ENCODE measurements around the gene RNU1-4. TPM values are rescaled to one million over a fixed set of nuclear protein-coding genes. Genes with fewer than 3 reads are reported as not detected.

Gene RNU1-4
- total and polyA plus RNA-seq, 2 of the 13 experiments (the other 11 are each of a cell fraction or from before 2014, with no cell fraction given), result under 0.01 to 11,018 TPM

- no peak for TF ChIP-seq ZNF609 (CRISPR knock-in tag; IDR thresholded peaks at IDR 0.05; ENCODE audit: borderline replicate concordance)
- TF ChIP-seq, protein P1, sequence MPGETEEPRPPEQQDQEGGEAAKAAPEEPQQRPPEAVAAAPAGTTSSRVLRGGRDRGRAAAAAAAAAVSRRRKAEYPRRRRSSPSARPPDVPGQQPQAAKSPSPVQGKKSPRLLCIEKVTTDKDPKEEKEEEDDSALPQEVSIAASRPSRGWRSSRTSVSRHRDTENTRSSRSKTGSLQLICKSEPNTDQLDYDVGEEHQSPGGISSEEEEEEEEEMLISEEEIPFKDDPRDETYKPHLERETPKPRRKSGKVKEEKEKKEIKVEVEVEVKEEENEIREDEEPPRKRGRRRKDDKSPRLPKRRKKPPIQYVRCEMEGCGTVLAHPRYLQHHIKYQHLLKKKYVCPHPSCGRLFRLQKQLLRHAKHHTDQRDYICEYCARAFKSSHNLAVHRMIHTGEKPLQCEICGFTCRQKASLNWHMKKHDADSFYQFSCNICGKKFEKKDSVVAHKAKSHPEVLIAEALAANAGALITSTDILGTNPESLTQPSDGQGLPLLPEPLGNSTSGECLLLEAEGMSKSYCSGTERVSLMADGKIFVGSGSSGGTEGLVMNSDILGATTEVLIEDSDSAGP (CRISPR knock-in tag; IDR thresholded peaks at IDR 0.05; ENCODE audit: borderline replicate concordance), result no peak
- TF ChIP-seq, protein P2, sequence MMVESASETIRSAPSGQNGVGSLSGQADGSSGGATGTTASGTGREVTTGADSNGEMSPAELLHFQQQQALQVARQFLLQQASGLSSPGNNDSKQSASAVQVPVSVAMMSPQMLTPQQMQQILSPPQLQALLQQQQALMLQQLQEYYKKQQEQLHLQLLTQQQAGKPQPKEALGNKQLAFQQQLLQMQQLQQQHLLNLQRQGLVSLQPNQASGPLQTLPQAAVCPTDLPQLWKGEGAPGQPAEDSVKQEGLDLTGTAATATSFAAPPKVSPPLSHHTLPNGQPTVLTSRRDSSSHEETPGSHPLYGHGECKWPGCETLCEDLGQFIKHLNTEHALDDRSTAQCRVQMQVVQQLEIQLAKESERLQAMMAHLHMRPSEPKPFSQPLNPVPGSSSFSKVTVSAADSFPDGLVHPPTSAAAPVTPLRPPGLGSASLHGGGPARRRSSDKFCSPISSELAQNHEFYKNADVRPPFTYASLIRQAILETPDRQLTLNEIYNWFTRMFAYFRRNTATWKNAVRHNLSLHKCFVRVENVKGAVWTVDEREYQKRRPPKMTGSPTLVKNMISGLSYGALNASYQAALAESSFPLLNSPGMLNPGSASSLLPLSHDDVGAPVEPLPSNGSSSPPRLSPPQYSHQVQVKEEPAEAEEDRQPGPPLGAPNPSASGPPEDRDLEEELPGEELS (CRISPR knock-in tag; IDR thresholded peaks at IDR 0.05), result no peak
- no peak for TF ChIP-seq ZNF749 (CRISPR knock-in tag; IDR thresholded peaks at IDR 0.05; ENCODE audit: borderline replicate concordance)
- no peak for TF ChIP-seq ZNF747 (CRISPR knock-in tag; IDR thresholded peaks at IDR 0.05; ENCODE audit: borderline replicate concordance)
- no peak for TF ChIP-seq ZSCAN30 (CRISPR knock-in tag; IDR thresholded peaks at IDR 0.05)
- TF ChIP-seq ZSCAN31 (CRISPR knock-in tag; IDR thresholded peaks at IDR 0.05; ENCODE audit: low read depth), result no peak
- TF ChIP-seq ZNF660 (CRISPR knock-in tag; IDR thresholded peaks at IDR 0.05; ENCODE audit: borderline replicate concordance, low read depth), result no peak
- no peak for TF ChIP-seq SP5 (CRISPR knock-in tag; IDR thresholded peaks at IDR 0.05; ENCODE audit: borderline replicate concordance, low read depth)
- no peak for TF ChIP-seq ZNF563 (CRISPR knock-in tag; IDR thresholded peaks at IDR 0.05)
- no peak for TF ChIP-seq MAFK (conservative IDR thresholded peaks at IDR 0.05 in 1 of 2, IDR thresholded peaks at IDR 0.05 in 1 of 2; ENCODE audit: low read length in 2 of 2)
- no peak for TF ChIP-seq PAF1 (CRISPR knock-in tag; IDR thresholded peaks at IDR 0.05)
- no peak for TF ChIP-seq ZFP82 (CRISPR knock-in tag; IDR thresholded peaks at IDR 0.05; ENCODE audit: borderline replicate concordance)
- TF ChIP-seq ZNF839 (CRISPR knock-in tag; IDR thresholded peaks at IDR 0.05; ENCODE audit: borderline replicate concordance), result no peak
- TF ChIP-seq FOXO4 (CRISPR knock-in tag; conservative IDR thresholded peaks at IDR 0.05), result no peak
- TF ChIP-seq ZNF235 (CRISPR knock-in tag; IDR thresholded peaks at IDR 0.05; ENCODE audit: borderline replicate concordance), result no peak
- TF ChIP-seq FOXJ3 (CRISPR knock-in tag; IDR thresholded peaks at IDR 0.05; ENCODE audit: borderline replicate concordance), result no peak
- TF ChIP-seq ZNF746 (CRISPR knock-in tag; IDR thresholded peaks at IDR 0.05), result no peak
These were observed 12.9 kb upstream of the RNU1-4 start (continued) for GRCh38 chr1:16727190-16728111.
